EL (cell line): ENCODE data around the gene OBSL1.

Experiments used
- DNase-seq: peaks from one replicate; pipeline ENCODE4 v3.0.0-alpha.2; 2016

Gene OBSL1

DNA sequence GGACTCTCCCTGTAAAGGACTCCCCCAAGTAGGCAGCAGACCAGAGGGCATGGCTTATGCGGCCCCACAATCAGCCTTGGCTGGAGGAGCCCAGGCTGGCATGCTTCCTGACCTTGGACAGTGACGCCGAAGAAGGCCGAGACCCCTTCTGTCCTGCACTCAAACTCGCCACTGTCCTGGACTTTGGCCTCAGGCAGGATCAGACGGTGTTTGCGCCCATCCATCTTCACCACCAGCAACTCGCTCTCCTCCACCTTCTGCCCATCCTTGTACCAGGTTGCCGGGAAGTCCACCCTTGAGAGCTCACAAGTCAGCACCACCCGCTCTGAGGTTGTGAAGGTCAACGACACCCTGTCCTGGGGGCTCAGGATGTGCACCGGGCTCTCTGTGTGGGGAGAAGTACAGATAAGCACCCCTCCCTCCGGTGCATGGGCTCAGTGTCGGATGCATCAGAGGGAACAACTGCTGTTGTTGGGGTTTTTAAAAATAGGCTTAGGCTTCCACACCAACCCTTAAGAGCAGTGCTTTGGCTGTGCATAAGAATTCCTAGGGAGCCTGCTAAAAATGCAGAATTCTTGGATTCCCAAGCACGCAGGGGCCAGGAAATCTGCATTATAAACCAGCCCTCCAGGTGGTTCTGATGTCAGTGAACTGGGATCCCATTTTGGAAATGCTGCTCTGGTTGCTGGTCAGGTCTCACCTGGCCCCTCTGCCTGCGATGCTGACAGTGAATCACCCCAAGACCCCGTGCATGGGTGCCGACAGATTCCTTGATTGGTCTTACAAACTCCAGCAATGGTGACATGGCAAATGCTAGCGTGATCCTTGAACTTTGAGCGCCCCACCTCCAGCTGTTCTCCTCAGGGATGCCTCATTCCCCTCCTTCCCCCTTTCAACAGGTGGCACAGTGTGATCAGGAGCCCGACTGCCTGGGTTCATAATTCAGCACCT lies 5.9 kb downstream of the OBSL1 start:
- no peak for DNase-seq

DNA sequence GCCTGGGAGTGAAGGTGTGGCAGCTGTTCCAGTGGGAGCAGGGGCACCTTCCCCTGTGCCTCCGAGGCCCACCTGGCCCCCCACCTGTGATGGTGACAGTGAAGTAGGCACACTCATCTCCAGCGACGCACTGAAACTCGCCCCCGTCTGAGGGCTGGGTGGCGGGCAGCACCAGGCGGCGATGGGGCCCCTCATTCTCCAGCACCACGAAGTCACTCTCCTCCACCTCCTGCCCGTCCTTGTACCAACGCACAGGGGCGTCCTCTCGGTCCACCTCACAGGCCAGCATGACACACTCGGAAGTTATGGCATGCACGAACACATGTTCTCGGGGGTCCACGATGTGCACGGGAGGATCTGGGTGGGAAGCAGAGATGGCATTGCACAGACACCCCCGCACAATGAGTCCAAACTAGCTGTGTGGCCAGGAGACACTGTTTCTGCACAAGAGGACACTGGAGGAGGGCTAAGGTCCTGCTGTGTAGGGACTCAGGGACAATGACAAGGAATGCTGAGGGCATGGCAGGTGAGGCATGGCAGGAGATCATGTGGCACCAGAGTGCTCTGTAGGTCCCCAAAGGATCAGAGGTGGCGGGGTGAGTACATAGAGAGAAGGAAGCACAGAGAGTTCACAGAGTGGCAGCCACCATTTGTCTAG lies 7.9 kb downstream of the OBSL1 start:
- DNase-seq: no peak

DNA sequence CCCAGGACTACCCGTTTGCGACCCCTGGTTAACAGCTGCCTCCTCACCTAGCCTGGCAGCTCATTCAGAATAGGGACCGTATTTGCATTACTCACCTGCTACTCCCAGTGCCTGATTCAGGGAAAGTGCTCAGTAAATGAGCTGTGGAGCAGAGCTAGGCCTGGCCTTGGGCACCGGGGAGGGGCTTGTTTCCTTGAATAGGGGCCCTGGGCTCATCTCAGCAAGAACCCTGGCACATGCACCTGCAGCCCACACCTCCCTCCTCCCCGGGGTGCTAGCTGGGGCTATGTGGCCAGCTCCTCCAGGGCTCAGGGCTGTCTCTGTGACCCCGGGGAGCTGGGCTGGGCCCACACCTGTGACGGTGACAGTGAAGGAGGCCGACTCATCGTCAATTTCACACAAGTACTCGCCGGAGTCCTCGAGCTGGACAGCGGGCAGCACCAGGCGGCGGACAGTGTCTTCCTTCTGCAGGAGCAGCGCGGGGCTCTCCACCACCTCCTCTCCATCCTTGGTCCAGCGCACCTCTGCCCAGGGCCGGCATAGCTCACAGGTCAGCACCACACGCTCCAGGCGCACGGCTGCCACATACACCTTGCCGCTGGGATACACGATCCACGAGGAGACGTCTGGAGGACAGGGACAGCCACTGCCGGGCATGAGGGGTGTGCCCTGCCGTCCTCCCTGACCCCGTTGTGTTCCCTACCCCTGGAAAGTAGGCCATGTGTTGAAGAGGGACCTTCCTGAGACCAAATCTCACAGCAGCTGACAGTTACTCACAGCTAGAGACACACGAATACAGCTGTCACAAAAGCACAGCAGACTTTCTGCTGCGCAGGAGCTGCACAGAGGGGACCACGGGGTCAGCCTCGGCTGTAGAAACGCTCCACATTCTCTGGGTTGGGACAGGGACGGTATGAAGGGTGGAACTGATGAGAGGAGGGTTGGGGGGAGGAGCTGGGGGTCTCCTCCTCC lies 9.0 kb downstream of the OBSL1 start:
- DNase-seq: no peak

DNA sequence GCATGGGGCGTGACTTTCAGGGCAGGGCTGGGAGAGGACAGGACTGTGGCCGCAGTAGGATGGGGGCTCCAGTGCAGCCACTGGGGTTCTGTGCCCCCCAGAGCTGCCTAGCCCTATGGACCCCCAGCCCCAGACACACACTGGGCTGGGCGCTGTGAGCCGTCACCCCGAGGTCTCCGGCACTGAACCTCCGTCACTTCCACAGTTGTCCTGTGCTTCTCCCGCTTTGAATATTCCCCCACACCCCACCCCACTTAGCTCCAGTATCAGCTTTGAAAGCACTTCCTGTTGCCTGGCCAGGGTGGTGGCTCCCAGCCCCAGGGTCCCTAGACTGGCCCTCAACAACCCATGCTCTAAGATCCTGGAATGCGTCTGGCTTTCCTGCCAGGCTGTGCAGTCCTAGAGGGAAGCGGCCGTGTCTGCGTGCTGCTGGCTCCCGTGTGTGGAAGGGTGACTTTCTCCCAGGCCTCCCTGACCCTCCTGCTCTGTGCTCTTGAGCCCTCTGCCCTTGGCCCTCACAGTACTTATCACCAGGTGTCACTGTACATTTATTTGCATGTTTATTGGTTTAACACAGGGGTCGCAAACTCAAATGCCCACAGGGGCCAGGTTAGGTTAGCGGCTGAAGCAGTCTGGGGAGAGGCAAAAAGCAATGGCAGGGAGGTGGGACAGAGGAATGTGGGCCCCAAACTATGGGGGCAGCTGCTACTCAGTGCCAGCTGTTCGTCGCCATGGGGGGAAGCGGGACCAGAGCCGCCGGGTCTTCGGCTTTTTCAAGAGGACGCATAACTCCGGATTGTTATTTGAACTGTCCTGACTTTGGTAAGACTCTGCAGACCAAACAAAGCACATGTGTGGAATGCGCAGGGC lies 9.9 kb downstream of the OBSL1 start:
- no peak for DNase-seq

DNA sequence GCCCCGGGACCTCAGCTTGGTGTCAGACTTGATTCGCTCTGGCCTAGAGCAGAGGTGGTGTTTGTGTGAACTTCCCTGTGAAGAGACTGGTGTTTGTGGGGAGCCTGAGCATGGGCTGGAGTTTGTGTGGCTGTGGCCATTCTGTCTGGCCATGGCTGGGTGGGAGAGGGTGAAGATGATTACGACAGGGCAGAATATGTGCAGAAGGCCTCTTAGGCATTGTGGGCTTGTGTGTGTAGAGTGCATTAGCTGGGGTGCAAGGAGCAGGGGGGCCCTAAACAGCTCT lies 10.5 kb downstream of the OBSL1 start:
- no peak for DNase-seq

DNA sequence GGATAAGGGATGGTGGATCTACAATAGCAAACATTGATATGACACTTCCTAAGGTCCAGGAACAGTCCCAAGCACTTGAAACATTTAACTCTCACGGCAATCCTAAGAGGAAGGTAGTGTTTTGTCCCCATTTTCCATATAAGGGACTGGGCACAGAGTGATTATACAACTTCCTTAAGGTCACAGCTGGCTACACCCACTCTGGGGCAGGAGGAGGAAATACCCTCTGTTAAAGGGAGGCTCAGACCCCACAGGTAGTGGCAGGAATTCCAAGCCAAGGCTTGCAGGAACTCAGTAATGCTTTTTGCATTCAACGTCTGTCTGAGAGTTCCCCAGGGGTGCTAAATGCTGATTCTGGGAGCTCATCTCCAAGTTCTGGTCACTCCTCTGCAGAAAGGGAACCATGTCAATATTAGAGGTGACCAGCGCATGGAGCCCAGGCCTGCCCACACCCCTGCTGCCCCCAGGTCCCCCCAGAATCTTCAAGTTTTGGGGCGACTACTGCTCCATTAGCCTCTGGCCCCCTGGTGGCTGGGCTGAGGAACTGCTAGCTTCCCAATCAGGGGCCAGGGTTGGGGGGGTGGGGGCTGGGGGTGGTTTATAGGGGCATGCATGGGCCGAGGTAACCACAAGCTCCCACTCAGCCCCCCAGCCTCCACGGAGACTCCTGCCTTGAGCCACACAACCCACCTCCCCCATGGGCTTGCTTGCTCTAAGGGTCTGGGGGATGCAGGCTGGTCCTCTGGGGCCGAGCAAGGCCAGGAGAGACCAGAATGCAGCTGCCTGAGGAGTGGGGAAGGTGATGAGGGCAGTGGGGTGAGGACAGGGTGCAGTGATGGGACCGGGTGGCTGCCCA lies 11.1 kb downstream of the OBSL1 start:
- no peak for DNase-seq

DNA sequence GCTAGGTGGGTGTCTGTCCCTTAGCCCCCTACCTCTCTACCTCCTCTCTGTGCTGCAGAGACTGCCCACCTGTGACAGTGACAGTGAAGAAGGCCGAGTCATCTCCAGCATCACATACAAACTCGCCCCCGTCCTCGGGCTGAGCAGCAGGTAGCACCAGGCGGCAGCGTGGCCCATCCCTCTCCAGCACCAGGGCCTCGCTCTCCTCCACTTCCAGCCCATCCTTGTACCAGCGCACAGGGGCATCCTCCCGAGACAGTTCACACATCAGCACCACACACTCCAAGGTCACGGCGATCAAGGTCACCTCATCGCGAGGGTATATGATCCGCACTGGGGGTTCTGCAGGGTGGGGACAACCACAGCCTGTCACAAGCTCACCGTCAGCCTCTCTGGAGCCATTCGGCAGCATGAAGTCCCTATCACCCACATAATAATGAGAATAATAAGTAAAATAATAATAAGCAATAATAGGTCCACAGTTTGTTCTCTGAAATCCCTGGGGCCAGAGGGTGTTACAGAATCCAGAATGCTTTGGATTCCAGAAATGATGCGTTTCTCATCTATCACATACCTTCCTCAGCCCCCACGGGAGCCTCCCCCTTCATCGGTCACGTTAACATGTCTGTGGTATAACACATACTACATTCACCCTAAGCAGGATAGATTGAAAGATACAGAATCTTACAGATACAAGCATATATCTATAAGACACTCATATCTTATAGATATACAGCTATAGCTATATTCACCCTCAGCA lies 12.0 kb downstream of the OBSL1 start:
- DNase-seq: no peak

DNA sequence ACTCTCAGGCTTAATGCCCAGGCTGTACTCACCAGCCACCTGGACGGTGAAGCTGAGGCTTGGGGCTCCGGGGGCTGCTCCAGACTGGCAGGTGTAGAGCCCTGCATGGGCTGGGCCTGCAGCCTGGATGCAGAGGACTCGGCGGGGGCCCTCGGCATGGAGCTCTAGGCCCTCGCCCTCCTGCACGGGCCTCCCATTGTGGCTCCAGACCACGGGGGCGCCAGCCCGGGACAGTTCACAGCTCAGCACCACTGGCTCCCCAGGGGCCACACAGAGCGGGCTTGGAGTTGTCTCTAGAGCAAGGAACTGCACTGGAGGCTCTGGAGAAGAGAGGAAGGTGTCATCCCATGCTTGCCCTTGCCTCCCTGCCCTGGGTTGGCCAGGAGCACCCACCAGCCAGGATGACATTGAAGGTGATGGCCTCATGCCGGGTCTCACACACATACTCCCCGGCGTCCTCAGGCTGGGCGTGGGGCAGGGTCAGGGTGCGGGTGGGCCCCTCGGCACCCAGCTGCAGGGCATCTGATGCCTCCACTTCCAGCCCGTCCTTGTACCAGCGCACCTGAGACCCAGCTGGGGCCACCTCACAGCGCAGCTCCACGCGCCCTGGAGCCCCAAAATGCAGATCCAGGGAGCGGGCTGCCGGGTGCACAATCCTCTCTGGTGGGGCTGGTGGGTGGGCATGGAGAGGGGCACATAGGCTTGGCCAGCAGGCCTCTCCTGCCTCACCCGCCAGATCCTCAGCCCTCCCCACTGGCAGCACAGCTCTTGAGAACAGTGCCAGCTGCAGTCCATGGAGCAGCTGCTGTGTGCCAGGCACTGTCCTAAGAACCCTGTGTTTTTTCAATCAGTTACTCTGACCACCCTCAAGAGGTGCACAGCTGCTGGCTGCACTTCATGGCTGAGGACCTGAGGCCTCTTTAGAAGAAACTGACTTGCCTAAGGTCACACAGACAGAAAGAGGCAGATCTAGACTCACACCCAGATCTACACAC lies 13.3 kb downstream of the OBSL1 start:
- no peak for DNase-seq

DNA sequence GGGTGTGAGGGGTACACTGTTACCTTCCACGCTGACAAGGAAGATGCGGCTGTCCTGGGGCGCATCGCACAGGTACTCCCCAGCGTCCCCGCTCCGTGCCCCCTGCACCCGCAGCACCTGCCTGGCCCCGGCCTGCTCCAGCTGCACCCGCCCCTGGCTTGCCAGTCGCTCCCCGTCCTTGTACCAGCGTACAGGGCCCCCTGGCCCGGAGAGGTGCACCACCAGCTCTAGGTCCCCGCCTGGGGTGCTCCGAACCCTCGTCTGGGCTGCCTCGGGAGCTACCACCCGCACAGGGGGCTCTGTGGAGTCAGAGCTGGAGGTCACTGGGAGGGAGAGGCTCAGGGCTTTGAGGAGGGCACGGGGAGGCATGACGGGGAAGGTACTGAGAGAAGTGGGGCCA lies 14.0 kb downstream of the OBSL1 start:
- DNase-seq: no peak

DNA sequence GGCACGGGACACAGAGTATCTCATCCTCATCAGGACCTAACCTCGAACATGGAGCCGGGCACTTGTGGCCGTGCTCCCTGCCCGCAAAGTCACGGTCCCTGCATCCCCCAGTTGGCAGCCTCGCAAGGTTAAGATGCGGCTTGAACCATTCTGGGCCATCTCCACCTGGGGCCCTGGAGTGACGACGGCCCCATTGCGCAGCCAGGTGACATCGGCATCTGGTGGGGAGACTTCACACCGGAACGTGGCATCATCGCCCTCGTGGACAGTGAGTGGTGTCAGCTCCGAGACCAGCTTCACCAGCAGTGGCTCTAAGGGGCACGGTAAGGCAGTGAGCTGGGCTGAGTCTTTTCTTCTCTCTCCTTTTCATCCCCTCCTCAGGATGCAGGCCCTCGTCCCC lies 14.9 kb downstream of the OBSL1 start:
- no peak for DNase-seq

DNA sequence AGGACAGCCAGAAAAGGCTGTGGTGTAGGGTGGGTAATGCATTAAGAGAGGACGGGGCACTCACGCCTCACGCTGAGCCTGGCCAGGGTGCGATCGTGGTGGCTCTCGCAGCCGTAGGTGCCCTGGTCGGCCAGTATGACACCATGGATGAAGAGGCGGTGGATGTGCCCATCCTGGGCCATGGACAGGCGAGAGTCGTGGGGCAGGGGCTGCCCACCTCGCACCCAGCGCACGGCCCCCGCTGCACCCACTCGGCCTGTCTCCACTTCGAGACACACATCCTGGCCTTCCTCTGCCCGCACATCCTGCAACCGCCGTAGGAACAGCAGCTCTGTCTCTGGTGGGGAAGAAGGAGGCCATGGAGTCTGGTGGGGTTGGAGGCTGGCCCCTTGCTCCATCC lies 15.4 kb downstream of the OBSL1 start:
- no peak for DNase-seq

DNA sequence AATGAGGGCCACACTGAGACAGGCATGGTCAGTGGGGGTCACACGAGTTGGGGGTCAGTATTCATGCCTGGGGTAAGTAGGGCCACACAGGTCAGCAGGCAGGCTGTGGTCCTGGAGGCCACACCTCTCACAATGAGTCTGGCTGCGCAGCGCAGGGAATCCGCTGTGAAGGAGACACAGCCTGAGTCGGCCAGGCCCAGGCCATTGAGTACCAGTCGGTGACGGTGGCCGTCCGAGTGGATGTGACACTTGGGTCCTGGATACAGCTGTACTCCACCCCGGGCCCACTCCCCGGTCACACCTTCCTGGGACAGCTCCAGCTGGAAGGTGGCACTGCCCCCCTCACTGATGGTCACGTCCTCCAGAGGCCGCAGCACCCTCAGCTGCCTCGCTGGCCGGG lies 17.0 kb downstream of the OBSL1 start:
- no peak for DNase-seq

DNA sequence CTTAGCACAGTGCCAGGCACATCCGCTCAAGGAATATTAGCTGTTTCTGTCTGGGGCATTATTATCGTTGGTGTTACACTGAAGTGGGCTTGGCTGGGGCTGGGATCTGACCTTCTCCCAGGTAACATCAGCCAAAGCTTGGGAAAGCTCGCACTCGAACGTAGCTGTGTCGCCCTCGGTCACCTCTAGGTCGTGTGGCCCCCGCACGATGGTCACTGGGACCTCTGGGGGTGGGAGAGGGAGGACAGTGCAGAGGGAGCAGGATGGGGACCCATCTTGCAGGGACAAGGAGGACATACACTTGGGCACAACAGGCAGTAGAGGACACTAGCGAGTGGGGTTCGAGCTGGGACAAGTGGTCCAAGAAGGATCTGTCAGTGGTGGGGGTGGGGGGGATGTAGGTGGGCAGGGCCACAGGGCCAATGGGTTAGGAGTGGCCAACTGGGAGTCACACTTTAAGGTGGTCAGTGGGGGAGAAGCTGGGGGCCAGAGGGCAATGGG lies 17.8 kb downstream of the OBSL1 start:
- no peak for DNase-seq

DNA sequence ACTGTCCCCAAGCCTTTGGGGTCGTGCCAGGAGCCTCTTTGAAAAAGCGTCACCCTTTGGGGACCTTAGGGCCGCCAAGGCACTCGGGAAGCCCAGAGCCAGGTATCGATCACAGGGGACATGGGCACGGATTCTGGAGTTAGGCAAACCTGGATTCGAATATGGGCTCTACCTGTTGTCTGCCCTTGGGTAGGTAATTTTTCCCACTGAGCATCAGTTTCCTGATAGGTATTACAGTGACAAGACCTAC lies 18.2 kb downstream of the OBSL1 start:
- no peak for DNase-seq

DNA sequence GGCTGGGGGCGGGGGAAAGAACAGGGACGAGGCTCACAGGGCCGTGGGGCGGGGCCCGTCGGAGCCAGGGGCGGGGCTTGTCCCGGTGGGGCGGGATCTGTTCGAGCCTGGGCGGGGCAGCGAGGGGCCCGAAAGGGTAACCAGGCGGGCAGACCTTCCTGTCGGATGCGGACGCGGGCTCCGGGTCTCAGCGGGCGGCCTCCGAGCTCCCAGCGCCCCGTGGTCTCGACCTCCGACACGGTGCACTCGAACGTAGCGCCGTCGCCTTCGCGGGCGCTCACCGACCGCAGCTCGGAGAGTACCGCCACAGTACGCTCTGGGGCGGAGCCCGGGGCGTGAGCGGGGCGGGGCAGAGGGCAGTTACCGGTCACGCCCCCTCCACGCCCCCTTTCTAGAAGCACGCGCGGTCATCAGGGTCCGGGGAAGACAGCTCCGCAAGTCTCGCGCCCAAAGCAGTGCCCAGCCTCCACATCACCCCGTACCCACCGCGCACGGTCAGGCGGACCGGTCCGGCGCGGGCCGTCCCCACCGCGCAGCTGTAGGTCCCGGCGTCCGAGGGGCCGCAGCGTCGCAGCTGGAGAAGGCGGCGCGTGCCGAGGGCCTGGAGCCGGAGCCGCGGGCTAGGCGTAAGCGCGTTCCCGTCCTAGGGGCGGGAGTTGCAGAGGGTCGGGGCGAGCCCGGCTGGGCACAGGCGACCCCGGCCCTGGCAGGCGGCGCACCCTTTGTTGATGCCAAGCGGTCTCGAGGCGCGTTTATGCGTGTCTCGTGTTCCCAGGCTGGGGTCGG lies 18.8 kb downstream of the OBSL1 start:
- DNase-seq: peak; percentile 84

DNA sequence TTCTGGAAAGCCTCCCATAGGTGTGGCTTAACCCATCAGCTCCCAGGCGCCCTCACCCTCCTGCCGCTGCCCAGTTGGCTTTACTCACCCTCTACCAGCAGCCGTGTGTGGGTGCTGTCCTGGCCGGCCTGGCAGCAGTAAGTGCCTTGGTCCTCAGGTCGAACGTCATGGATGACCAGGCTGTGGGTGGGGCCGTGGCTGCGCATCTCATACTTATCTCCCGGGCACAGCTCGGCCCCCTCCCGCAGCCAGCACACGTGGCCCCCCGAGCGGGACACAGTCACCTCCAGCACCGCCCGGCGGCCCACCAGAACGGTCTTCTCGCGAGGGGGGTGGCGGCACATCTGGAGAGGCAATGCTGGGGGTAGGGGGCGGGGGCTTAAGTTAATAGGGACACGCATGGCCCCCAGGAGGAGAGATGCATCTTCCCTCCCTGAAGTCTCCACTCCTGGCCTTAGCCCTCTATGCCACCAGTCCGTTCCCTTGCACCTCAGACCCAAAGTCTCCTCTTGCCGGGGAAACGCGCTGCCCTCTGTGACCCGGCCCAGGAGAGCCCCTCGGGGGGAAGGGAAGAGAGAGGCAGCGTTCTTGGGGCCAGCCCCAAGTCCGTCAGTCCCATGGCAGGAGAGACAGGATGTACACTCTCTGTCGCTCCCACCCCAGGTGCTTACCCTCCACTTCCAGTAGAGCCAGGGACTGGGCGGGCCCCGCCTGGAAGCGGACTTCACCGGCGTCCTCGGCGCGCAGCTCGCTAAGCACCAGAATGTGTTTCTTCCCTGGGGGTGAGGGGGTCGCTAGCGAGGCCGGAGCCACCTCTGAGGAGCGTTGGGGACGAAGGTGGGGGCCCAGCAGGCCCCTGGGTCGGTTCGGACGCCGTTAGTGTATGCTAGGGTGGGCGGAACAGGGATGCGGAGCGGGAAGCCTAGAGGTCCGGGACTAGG lies 19.6 kb downstream of the OBSL1 start:
- peak; percentile 63 for DNase-seq

DNA sequence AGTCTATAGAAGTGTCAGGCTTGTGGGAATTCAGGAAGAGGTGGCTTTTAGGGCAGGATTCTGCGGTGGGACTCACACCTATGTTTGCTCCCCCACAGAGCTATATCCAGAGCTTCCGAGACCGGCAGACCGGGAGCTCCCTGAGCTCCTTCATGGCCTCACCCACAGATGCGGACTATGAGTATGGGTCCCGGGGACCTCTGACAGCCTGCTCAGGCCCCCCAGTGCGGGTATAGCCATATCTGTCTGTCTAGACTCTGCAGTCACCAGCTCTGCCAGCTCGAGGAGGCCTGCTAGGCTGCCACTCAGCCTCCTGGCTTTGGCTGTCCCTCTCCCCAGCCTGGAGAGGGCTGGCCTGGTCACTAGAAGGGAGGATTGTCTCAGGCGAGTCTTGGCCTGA lies 21.7 kb downstream of the OBSL1 start:
- no peak for DNase-seq
